Lower leg skin (tissue), 4 donors: ENCODE results near the gene CPXM2. TPM values are rescaled to one million over a fixed set of nuclear protein-coding genes. Genes with fewer than 3 reads are reported as not detected.

Experiments
- DNase-seq, 2 donors: peaks; one replicate each; pipeline ENCODE4 v3.0.0-alpha.2; 2019; ENCODE audit warnings: low spot score in 2 of 2
- H3K4me3 ChIP-seq: fragments of 200-600 bp; sonication (generic); 2 replicates; pipeline ENCODE4 v1.5.1; 2017; ENCODE audit warnings: mild to moderate bottlenecking, low read depth; ENCODE audit not compliant: poor library complexity, severe bottlenecking
- CTCF ChIP-seq, 3 donors: fragments of 450-650 bp; IDR thresholded peaks; one replicate each; pipeline ENCODE4 v1.5.1; 2016; ENCODE audit warnings: antibody characterized with exemption in 3 of 3, mild to moderate bottlenecking in 3 of 3, moderate library complexity in 2 of 3
- POLR2A ChIP-seq, 2 donors: fragments of 450-650 bp; IDR thresholded peaks; one replicate each; pipeline ENCODE4 v1.6.1; 2016 to 2017; ENCODE audit warnings: antibody characterized with exemption in 2 of 2, mild to moderate bottlenecking in 1 of 2, moderate library complexity in 1 of 2
- WGBS, 2 donors: methylation state at CpG; one replicate each; pipeline ENCODE4 v1.1.5; 2018; 5-methylcytosine and 5-hydroxymethylcytosine counted together
- intact Hi-C: fragments of 100-400 bp; cut with DNase I; formaldehyde crosslinking; loops from one replicate; pipeline ENCODE4 v1.15.0; 2023; ENCODE audit warnings: low total_unique reads
- total RNA-seq, 4 donors: library from RNA; depleted of rRNA; stranded (reverse); fragments of >200 nt; gene quantifications; one replicate each; pipeline ENCODE4 v1.1.0, GENCODE V29; 2016

The CPXM2 gene
- total RNA-seq, 4 donors from 2014 or later = 1.6 to 7.0 (median 4.9) TPM

- intact Hi-C loops = no loop called here
Measured at GRCh38 chr10:123786896-123787295, 104.7 kb downstream of the CPXM2 start.

GRCh38 chr10:123786306-123786705 is 105.3 kb downstream of the CPXM2 start:
- intact Hi-C loops = no loop called here
- WGBS, 2 donors = 90 to 93% methylated on average over 7 of the region's 7 CpGs
- DNase-seq = peak in 1 of 2 donors; percentile 65
- TF ChIP-seq POLR2A (IDR thresholded peaks at IDR 0.05) (no peak), CTCF (IDR thresholded peaks at IDR 0.05) (no peak)
- H3K4me3 ChIP-seq = no peak overlapping the region

More at GRCh38 chr10:123786896-123787295, 104.7 kb downstream of the CPXM2 start:
- TF ChIP-seq CTCF (IDR thresholded peaks at IDR 0.05) (no peak), POLR2A (IDR thresholded peaks at IDR 0.05) (no peak)
- no peak overlapping the region for H3K4me3 ChIP-seq
- no peak for DNase-seq
- 8 to 23% methylated on average over 1 of the region's 1 CpG for WGBS, 2 donors

GRCh38 chr10:123784646-123785045 is 107.0 kb downstream of the CPXM2 start:
- intact Hi-C loops = no loop called here
- 73 to 78% methylated on average over 7 of the region's 7 CpGs for WGBS, 2 donors
- H3K4me3 ChIP-seq = no peak overlapping the region
- DNase-seq = no peak
- TF ChIP-seq POLR2A (IDR thresholded peaks at IDR 0.05) = no peak
- no peak for TF ChIP-seq CTCF (IDR thresholded peaks at IDR 0.05)

- no peak overlapping the region for H3K4me3 ChIP-seq
- TF ChIP-seq CTCF (IDR thresholded peaks at IDR 0.05) (no peak), POLR2A (IDR thresholded peaks at IDR 0.05) (no peak)
- WGBS, 2 donors = 90 to 99% methylated on average over 3 of the region's 3 CpGs
- intact Hi-C loops = no loop called here
- DNase-seq = peak in 1 of 2 donors; percentile 70
Measured at GRCh38 chr10:123784216-123784615, 107.4 kb downstream of the CPXM2 start.

GRCh38 chr10:123783296-123783695 is 108.3 kb downstream of the CPXM2 start:
- TF ChIP-seq CTCF (IDR thresholded peaks at IDR 0.05) (no peak), POLR2A (IDR thresholded peaks at IDR 0.05) (no peak)
- intact Hi-C loops = no loop called here
- no peak overlapping the region for H3K4me3 ChIP-seq
- 35 to 40% methylated on average over 3 of the region's 3 CpGs for WGBS, 2 donors
- peak in 1 of 2 donors; percentile 71 for DNase-seq

- no peak for TF ChIP-seq CTCF (IDR thresholded peaks at IDR 0.05)
- no peak for TF ChIP-seq POLR2A (IDR thresholded peaks at IDR 0.05)
- 80 to 85% methylated on average over 5 of the region's 5 CpGs for WGBS, 2 donors
- intact Hi-C loops = no loop called here
- no peak overlapping the region for H3K4me3 ChIP-seq
- DNase-seq = peak in 1 of 2 donors; percentile 53
Measured at GRCh38 chr10:123782549-123782948, 109.1 kb downstream of the CPXM2 start.
